GM21367 (cell line): ENCODE results near the gene DNPEP.
A peak's percentile ranks its signal among the peaks of the same experiment; 100 is the strongest.

ENCODE experiments used
- ATAC-seq: cut with Tn5 transposase; IDR thresholded peaks from one replicate; pipeline ENCODE4 v1.9.1; 2021; ENCODE audit not compliant: unreplicated experiment

The DNPEP gene

DNA sequence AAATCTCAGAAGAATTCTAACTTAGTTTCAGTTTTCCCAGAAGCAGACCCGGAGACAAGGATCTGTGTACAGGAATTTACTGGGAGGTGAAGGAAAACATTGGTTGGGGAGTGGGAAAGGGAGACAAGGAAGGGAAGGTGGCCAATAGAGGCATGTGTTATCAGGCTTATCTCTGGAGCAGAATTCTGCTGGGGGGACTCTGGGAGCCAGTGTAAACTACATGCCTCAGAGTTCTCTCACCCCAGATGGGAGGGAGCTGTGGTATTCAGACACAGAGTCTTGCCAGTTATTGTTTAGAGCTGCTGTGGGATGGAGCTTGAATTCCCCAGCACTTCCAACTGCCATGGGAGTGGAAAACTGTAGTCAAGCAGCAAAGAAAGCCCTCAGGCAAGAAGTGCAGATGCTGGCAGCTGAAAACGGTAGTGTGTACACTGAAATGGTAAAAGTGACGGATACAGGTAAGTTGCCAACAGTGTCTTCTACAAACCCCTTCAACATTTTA, 19.0 kb downstream of the DNPEP start:
- ATAC-seq: no peak

GRCh38 chr2:219362524-219363164, 25.1 kb downstream of the DNPEP start:
- peak; percentile 82 for ATAC-seq

- no peak for ATAC-seq
Measured at GRCh38 chr2:219362072-219362471, 25.6 kb downstream of the DNPEP start.

GRCh38 chr2:219358170-219359075, 29.3 kb downstream of the DNPEP start:
- no peak for ATAC-seq

- ATAC-seq: no peak
Measured at GRCh38 chr2:219356834-219357233, 30.9 kb downstream of the DNPEP start.

- ATAC-seq: no peak
Measured at GRCh38 chr2:219354582-219354981, 33.1 kb downstream of the DNPEP start.

DNA sequence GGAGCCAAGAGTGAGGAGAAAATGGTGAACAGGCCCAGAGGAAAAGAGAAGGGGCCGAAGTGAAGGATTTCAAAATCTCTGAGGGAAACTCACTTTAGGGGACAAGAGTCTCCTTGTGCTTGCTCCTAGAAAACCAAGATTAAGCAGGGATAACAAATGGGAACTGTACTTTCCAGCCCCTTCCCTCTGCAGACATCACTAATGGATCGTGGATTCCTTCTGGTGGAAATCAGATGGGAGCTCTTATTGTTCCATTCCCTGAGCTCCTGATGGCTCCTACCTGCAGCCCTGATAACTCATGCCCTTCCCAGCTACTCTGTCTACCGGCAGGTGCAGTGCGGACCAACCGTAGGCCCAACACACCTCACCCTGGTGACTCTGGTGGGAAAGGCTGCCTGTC, 34.6 kb downstream of the DNPEP start:
- ATAC-seq: no peak

- ATAC-seq: peak; percentile 70
Measured at GRCh38 chr2:219352448-219353023, 35.2 kb downstream of the DNPEP start.

GRCh38 chr2:219350710-219351221, 36.9 kb downstream of the DNPEP start:
- ATAC-seq: no peak

- no peak for ATAC-seq
Measured at GRCh38 chr2:219350215-219350614, 37.5 kb downstream of the DNPEP start.

DNA sequence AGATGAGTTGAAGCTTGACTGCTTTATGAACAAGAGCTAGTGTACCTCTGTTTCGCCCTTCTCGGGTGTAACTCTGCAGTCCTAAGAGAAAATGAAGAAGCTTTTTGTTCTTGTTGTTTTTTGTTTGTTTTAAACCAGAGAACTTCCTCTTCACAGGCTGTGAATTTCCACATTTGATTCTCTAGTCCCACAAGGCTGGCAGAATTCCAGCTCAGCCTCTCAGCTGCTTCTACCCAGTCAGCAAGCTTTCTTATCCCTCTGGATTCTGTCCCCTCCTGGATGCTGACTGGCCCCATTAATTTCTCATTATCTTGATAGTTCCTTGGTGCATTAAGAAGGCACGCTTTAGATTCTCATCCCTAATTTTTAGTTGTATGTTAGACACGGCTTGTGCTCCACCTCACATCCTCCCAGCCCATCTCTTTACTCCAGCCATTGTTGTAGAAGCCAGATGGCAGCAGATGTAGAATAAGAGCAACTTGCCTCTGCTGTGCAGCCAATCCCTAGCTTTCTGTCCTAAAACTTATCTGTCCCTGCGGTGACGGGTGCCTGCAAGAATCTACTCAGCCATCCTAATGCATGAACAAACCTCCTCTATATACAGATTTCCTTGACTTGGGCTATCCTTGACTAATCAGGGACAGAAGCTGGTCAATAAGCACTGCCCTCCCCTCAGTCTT, 42.8 kb downstream of the DNPEP start:
- no peak for ATAC-seq

DNA sequence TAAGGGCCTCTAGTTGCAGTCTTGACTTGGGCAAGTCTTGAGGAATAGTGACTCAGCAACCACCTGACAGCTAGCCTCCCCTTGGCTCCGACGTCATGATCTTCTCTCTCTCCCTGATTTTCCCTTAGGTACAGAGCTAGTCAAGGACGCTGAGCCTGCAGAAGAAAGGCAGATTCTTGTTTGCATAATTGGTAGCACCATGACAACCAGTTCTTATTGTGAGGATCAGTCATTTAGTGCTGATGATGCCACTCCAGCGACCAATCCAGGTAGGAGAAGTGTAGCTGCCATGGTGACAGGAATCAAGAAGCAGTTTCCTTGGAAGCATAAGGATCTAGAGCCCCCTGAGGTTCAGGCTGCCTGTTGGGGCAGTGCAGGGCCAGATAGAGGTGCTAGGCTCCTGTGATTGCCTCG, 52.3 kb downstream of the DNPEP start:
- no peak for ATAC-seq

GRCh38 chr2:219334076-219334475, 53.6 kb downstream of the DNPEP start:
- no peak for ATAC-seq

- ATAC-seq: no peak
Measured at GRCh38 chr2:219332542-219332941, 55.2 kb downstream of the DNPEP start, which contains the start of gene RESP18. TSS of gene RESP18 (minus strand) at chr2:219332744.

GRCh38 chr2:219331560-219332213, 56.0 kb downstream of the DNPEP start:
- ATAC-seq: no peak

DNA sequence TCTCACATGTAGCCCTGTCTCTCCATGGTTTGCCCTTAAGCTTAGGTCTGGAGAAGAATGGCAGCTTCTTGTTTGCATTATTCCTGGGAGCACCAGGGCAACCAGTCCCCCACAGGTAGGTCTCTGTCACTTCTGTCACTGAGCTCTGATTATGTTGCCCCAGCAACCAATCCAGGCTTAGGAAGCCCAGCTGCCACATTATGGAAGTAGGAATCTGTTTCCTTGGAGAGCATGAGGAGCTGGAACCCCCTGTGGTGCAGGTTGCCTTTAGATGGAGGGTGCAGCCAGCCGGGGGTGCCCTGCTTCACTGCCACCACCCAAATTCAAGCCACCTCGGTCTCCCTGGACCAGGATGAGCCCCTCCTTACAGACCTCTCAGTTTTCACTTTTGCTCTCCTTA, 60.0 kb downstream of the DNPEP start:
- no peak for ATAC-seq

- no peak for ATAC-seq
Measured at GRCh38 chr2:219325657-219326315, 61.9 kb downstream of the DNPEP start.

- no peak for ATAC-seq
Measured at GRCh38 chr2:219325136-219325535, 62.6 kb downstream of the DNPEP start.

DNA sequence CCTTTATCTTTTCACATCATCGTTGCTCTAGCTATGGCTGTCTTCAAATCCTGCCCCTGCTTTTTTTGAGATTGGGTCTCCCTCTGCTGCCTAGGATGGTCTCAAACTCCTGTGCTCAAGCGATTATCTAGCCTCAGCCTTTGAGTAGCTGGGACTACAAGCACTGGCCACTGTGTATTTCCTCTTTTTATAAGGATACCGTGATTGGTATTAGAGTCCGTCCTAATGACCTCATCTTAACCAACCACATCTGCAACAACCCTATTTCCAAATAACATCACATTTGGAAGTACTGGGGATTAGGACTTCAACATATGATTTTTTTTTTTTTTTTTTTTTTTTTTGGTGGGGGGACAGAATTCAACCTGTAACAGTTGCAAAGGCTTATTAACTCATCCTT, 64.3 kb downstream of the DNPEP start:
- ATAC-seq: no peak
